ENCODE results near the gene GJA3.

GJA3 gene

GRCh38 chr13:20160306-20161274 lies at the start of gene GJA3:
Gene GJA3, minus strand, starts transcription at chr13:20161052. Its CDS starts 17,764 bp downstream, at chr13:20143288.
- DNase-seq (ENCODE audit: low read depth) = no peak

GRCh38 chr13:20209948-20210347 lies 49.1 kb upstream of the GJA3 start:
- DNase-seq (ENCODE audit: low read depth) = no peak

GRCh38 chr13:20206698-20207235 lies 45.9 kb upstream of the GJA3 start:
- DNase-seq (ENCODE audit: low read depth) = no peak

GRCh38 chr13:20206065-20206697 lies 45.3 kb upstream of the GJA3 start:
- no peak for DNase-seq (ENCODE audit: low read depth)

- DNase-seq (ENCODE audit: low read depth) = no peak
These were observed 37.9 kb upstream of the GJA3 start for GRCh38 chr13:20198781-20199180.

- DNase-seq (ENCODE audit: low read depth) = peak; percentile 20
These were observed 36.5 kb upstream of the GJA3 start for GRCh38 chr13:20197361-20197834.

GRCh38 chr13:20195801-20196200 lies 34.9 kb upstream of the GJA3 start:
- no peak for DNase-seq (ENCODE audit: low read depth)

GRCh38 chr13:20193907-20194631 lies 33.2 kb upstream of the GJA3 start:
- no peak for DNase-seq (ENCODE audit: low read depth)

GRCh38 chr13:20193162-20193906 lies 32.5 kb upstream of the GJA3 start:
- DNase-seq (ENCODE audit: low read depth) = no peak

- DNase-seq (ENCODE audit: low read depth) = no peak
These were observed 31.9 kb upstream of the GJA3 start, which contains the start of gene GJB2 for GRCh38 chr13:20192836-20193161. Gene GJB2, minus strand, starts transcription at chr13:20192938. Its CDS starts 3,357 bp downstream, at chr13:20189581.

GRCh38 chr13:20192158-20192835 lies 31.4 kb upstream of the GJA3 start:
- DNase-seq (ENCODE audit: low read depth) = no peak

- DNase-seq (ENCODE audit: low read depth) = no peak
These were observed 30.7 kb upstream of the GJA3 start for GRCh38 chr13:20191311-20192157.

GRCh38 chr13:20190481-20191310 lies 29.8 kb upstream of the GJA3 start:
- DNase-seq (ENCODE audit: low read depth) = no peak

GRCh38 chr13:20190076-20190475 lies 29.2 kb upstream of the GJA3 start:
- no peak for DNase-seq (ENCODE audit: low read depth)

- no peak for DNase-seq (ENCODE audit: low read depth)
These were observed 28.1 kb upstream of the GJA3 start for GRCh38 chr13:20188667-20189553.

- no peak for DNase-seq (ENCODE audit: low read depth)
These were observed 25.9 kb upstream of the GJA3 start for GRCh38 chr13:20186771-20187170.

GRCh38 chr13:20185366-20186056 lies 24.7 kb upstream of the GJA3 start:
- DNase-seq (ENCODE audit: low read depth) = no peak

Data from fibroblast of the conjunctiva (primary cell).